HG03103 (cell line): ENCODE measurements around the gene CADPS.
A peak's percentile ranks its signal among the peaks of the same experiment; 100 is the strongest.

Source experiments
- ATAC-seq: cut with Tn5 transposase; IDR thresholded peaks from one replicate; pipeline ENCODE4 v1.9.1; 2021; ENCODE audit warnings: low read depth; ENCODE audit not compliant: unreplicated experiment

CADPS gene

DNA sequence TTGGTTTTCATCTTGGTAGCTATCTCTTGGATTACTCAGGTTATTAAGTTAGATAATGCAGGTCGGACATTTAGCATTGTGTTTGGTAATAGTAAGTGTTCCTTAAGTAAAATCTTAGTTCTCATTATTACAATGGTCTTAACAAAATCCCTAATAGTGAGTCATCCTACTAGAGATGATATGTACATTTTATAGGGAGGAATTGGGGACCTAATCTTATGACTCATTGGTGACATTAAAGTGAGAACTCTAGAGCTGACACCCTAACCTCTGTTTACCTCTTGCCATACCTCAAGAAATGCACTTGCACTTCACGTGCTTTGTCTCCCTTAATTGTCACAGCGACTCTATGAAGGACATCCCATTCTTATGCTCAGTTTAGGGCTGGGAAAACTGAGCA is 174.9 kb downstream of the CADPS start:
- ATAC-seq = no peak

DNA sequence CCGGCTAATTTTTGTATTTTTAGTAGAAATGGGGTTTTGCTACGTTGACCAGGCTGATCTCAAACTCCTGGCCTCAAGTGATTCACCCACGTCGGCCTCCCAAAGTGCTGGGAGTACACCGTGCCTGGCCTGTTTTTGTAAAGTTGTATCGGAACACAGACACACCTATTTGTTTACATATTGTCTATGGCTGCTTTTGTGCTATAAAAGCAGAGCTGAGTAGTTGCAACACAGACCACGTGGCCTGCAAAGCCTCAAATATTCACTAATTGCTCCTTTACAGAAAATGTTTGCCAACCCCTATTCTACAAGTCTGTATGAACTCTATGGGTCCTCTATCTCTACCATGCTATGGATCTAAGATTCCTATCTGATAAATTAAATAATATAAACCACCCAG is 175.5 kb downstream of the CADPS start:
- no peak for ATAC-seq

DNA sequence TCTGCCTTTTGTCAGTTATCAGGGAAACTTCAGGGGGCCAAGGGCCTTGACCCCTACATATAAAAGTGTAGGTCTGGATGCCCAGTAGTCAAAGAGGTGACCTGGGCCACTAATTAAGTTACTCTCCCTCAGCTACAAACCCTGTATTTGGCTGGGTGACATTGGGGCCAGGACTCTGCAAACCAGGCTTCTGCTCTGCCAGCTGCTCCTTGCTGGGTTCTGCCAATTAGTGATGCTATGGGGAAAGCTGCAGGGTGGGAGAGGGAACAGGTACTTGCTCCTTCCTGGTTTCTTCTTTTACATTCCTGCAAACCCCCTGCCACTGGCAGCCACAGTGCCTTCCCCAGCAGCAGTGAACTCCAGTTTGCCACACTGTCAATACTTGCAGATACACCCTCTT is 179.2 kb downstream of the CADPS start:
- no peak for ATAC-seq

DNA sequence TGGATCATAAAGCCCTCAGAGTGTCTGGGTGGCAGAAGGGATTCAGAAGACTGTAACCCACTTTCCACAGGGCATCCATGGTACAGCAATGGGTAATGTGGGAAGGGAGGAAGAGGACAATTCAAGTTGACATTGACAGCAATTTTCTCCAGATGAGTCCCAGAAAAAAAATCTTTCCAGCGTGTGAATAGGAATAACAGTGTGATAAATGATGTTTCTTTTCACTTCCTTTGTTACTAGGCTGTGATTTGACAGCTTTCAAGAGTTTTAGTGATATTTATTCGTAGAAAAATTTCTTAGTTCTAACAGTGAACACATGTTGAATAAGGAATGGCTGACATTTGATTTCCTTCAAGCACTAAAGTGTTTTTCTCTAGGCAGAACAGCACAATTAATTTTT is 186.4 kb downstream of the CADPS start:
- no peak for ATAC-seq

DNA sequence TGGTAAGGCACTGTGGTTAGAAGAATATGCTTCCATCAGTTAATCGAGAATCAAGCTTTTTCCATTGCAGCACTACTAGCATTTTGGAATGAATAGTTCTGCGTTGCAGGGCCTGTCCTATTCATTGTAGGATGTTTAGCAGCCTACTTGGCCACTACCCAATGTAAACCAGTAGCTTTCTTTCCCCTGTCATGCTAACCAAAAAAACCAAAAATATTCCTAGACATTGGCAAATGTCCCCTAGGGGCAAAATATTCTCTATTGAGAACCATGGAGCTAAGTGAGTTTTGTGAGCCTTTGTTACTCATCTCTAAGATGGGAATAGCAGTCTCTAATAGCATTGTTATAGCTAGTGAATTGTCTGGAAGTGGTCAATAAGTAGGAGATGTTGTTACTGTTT is 187.2 kb downstream of the CADPS start:
- ATAC-seq = no peak

DNA sequence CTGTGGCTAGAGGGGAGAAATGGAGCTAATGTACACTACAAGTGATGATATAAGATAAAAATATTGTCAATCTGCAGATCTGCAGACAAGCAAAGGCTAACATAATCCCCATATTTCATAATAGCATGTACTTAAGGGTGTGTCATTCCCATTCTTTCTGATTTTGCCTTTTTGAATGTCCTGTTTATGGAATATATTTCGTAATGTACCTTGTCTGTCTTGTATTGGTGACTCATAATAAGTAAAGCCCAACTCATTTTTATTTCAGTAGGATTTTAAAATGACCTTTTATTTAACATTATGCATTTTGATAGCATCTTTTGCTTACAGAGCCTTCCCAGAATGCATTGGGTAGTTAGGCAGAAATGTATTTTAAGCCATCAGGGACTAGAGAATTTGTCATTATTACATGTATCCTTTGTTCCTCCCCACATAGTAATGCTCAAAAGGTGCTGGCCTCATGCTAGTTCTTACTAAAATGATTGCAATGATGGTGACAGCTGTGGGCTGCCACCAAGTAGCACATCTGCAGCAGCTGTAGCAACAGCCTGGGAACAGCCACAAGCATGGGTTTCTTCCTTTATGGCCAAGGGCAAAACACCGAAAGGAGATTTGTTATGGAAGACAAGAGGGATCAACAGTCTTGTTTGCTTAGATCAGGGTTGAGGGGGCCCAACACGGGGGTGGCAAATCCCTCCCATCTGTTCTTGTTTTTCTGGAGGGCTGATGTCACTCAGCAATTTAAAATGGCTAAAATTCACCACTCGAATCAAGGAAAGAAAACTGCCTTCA is 188.5 kb downstream of the CADPS start:
- ATAC-seq = no peak

DNA sequence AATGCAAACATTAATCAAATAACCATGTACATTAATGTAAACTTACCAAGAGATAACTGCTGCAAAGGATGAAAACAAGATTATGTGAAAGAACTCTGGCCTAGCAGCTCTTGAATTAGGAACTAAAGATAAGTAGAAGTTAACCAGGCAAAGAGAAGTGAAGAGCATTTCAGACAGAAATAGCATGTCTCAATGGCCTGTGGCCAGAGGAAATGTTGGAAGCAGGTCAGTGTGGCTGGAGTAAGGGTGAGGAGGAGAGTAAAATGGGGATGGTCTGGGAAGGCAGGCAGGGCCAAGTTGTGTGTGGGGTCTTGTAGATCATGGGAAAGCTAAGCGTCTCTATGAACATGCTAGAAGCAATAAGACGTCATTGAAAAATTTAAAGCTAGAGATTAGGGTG is 192.4 kb downstream of the CADPS start:
- ATAC-seq = no peak

DNA sequence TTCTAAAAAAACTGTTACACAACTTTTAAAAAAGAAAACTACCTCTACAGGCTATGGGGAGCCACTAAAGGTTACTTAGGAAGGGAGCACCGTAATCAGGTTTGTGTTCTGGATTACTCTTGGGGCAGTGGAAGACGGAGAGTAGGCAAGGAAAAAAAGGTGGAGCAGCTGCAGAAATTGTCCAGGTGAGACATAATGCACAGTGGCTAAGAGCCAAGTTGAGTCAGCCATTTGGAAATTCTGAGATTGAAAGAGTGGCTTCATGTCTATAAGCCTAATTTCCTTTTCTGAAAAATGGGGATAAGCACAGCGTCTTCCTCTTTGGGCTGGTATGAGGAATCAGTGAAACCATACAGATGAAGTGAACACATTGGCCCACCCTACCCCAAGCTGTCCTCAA is 195.2 kb downstream of the CADPS start:
- no peak for ATAC-seq

DNA sequence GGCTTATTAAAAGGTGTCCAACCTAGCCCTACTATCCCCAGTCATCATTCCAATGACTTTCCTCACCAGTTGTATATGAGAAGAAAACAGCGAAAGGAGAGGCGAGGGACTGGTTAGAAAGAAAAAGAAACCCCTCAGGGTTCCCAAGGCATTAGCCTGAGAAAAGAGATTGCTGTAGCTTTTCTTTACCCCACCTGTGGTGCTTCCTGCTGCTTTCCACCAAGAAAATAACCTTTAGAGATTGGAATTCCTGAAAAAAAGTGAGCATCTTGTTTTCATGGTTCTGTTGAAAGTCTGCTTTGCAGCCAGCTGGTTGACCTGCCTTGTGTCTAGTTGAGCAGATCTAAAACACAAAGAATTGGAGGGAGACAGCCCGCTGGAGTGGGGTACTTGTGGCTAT is 196.4 kb downstream of the CADPS start:
- no peak for ATAC-seq

DNA sequence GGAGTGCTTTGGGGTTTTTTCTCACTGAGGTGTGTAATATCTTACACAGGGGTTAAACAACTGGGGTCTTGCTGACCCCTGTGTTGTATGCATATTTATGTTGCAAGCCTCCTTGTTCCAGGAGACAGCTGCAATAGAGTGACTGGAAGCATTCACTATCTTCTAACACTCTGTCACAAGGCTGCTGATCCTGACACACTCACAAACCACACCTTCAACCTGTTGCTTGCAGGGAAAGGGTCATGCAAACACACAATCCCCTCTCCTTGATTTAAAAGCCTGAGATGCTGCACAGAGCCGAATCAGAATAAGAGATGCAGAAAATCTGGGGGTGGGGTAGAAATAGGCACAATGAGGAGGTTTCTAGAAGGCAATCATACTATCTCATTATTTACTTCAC is 197.3 kb downstream of the CADPS start:
- ATAC-seq = no peak

DNA sequence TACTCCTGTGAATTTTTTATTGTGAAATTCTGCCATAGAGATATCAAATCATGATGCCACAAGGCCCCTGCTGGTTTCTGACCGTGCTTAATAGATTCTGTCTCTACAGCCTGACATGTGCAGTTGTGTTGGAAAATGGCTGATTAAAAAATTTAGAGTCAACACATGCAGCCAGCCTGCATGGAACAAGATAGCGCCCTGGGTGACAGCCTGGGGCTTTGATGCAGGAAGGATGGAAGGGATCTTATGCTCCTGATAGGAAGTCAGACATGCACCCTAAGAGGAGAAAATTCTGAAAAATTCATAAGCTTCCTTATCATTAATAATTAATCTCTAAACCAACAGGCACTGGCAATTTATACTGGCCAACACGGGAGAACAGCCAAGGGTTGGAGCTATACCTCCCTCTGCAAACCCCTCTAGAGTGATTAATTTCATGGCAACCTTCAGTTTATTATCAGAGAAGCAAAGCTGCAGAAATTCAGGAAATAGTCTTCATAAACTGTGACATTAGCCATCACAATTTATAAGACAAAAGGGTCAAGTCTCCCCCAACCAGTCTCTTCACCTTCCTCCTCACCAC is 198.4 kb downstream of the CADPS start:
- no peak for ATAC-seq

DNA sequence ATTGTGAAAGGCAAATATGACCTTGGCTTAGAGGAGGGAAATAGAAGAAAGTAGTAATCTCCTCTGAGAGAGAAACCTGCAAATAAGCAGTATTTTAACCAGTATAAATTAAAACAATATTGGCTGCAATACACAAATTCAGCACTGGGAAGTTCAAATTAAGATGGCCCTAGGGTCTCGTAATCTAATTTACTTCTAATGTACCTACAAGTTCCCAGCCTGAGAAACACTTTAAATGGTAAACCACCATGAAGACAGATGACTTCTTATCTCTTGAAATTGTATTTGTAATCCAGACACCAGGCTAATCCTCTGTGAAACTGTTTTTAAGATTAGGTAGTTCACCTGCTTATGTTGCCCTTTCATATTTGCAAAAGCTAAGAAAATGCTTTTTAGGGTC is 199.7 kb downstream of the CADPS start:
- ATAC-seq = no peak

DNA sequence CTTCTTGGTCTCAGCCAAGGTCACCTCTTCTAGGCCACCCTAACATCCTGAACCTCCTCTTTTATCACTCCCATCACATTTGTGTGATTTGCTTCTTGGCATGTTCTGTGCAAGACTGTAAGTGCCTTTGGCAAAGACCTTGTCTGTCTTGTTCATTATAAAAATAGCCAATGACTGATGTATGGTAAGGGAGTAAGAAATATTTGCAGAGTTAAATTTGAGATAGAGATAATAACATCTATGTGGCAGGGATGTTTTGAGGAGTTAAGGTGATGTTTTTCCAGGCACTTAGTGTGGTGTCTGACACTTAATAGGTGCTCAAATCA is 202.3 kb downstream of the CADPS start:
- no peak for ATAC-seq

DNA sequence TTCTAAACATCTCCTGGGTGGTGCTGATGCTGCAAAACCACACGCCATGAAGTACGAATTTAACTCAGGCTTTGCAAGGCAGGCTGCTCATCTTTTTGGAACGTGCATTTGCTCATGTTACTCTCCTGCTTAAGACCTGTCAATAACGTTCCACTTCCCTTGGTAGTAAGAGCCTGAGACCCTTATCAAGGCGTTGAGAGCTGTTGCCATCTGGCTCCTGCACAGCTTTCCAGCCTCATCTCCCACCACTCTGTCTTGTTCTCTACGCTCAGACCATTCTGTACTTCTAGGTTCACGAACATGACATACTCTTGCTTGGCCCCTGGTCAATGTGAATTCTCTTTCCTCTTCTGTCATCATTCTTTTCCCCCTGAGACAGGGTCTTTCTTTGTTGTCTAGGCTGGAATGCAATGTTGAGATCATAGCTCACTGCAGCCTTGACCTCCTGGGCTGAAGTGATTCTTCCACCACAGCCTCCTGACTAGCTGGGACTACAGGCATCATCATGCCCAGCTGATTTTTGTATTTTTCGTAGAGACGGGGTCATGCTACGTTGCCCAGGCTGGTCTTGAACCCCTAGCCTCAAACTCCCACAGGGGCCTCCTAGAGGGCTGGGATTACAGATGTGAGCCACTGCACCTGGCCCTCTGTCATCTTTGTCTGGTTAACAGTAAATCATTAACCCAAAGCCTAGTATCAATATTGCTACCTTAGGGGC is 202.8 kb downstream of the CADPS start:
- peak; percentile 48 for ATAC-seq

DNA sequence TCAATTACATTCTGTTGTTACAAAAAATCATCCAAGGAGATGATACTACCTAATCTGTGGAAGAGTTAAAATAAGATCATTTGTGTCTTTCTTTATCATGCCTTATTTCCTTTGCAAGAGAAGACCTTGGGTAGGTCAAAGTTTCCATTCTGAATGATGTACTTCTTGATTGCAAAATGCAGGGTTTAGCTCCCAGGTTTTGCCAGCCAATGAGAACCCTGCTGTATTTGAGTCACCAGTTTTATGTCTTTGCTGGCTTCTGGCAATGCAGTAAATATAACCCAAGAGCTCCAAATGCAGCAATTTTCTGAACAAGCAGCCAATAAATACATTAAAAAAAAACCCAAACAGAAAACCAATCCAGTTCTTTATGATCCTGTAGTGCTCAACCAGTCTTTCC is 204.9 kb downstream of the CADPS start:
- no peak for ATAC-seq

DNA sequence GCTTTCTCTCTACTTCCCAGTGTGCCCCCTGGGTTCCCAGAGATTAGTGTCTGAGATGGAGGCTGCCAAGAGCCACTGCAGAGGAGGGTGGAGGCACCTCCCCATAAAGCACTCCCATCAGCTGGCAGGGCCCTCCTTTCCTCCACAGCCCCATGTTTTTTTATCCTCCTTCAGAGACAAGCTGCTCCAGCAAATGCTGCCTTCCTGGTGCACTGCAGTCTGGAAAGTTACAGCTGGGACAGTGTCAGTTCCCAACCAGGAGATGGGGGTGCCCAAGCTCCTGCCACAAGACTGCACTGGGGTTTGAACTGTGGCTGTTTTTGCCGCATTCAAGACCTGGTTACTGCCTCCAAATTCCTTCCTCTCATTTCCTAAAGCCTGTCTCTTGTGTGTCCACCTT is 206.1 kb downstream of the CADPS start:
- no peak for ATAC-seq

DNA sequence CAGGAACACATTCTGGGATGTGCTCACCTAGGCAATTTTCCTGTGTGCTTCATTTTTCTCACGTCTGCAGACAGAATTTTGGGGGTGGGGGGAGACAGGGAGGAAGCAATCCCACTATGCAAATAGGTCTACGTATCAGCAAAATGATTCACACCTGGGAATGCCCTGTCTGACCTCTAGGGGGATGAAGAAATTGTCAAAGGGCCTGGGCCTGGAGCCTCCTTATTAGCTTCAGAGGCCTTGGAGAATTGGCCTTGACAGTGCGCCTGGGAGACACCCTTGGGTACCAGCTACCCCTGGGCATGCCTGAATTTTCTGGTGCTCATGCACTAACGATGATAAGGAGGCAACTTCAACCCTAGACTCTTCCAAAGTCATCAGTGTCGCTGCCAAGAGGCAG is 207.5 kb downstream of the CADPS start:
- ATAC-seq = peak; percentile 48

DNA sequence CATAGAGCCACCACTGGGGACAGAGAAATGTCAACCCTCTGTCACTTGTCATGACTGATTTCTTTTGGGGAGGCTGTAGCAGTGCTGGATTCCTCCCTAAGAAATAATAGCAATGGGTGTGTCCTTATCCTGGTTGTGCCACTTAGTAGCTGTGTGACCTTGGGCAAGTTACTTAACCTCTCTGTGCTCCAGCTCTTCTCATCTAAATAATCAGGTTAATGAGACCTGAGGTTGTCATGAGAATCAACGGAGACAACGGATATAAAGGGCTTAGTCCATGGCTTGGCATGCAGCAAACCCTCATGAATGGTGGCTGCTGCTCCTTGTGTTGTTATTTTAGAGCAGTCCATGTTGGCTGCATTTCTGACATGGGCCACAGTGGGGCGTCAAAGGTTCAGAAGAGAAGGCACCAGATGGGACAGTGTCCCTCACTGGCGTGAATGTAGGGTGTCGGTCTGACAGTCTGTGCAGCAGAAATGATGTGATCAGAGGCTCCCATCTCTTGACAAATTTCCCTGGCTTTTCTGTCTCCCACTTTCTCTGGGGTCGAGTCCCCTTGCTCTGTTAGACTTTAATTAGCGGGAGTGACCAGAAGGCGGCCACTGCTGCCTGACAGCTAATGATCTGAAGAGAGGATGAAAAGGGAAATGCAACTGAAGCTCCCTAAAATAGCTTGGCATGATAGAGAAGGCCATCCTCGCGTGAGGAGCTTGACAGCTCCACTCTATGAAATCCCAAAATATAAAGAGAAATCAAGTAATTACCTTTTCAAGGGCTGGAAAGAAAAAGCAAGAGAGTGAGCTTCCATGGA is 209.4 kb downstream of the CADPS start:
- ATAC-seq = peak; percentile 91

DNA sequence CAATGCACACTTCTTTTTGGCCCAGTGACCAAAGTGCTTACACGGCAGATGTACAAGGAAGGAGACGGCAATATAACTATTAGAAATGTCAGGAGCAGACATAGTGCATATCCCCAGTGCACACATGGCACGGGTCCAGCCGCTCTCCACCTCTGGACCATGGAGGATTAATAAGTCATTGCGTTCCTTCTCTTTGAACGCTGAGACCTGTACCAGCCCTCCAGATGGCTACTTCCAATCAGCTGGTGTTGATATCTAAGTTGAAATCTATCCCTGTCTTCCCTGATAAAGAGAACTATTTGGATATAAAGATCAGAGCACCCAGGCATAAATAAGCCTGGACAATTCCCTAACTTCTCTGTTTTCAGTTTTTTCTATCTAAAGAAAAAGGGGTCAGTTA is 212.5 kb downstream of the CADPS start:
- ATAC-seq = no peak

DNA sequence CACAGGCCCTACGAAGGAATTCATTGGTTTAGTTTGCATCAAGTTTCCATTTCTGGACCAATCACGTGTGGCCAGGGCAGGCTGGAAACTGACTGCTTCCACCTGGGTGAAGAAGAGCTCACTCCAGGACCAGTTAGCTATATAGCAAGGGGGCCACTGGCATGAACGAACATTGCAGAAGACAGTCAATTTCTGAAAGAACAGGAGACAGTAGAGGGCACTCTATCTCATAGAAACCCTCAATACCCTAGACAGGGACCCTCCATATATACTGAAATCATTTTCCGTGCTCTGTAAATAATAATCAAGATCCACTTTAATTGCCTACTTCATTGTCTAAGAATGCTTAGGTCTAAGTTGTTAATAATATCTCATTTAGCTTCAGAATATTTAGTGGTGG is 215.6 kb downstream of the CADPS start:
- no peak for ATAC-seq

DNA sequence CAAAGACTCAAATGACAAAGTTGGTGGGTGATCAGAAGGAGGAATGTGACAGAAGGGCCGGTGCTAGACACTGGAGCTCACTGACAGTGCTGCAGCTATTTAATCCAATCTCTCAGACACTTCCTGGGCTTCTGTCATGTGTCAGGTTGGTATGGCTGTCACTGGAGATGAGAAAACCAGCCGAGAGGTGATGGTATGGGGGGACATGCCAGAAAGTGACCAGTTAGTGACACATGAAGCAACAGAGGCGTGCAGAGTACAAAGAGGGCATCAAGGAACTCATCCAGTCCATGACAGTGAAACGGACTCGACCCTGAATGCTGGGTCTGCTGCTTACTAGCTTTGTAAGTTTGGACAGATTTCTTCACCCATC is 219.5 kb downstream of the CADPS start:
- ATAC-seq = no peak
